Measurements from ENCODE around the gene ATP11B.
"Not testable (repeated sequence)": the region's sequence is repeated elsewhere in the genome, so short reads cannot be mapped to it uniquely, and the experiment has no call there.

The ATP11B gene

DNA sequence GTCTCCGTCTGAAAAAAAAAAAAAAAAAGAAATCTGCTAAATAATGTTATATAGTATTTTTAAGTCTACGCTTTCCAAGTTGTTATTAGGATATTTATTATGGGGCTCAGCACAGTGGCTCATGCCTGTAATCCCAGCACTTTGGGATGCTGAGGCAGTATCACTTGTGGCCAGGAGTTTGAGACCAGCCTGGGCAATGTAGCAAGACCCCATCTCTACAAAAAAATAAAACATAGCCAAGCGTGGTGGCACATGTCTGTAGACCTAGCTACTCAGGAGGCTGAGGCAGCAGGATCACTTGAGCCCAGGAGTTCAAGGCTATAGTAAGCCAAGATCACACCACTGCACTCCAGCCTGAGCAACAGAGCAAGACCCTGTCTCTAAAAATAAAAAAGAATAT is 77.6 kb downstream of the ATP11B start:
- not testable (repeated sequence) for H3K9me3 ChIP-seq (ENCODE audit: control insufficient read depth, low read length); H3K23ac ChIP-seq (ENCODE audit: low read length in 2 of 2); H3K14ac ChIP-seq (ENCODE audit: low read length in 2 of 2); H3K4ac ChIP-seq (ENCODE audit: low read depth in 1 of 2, low read length in 2 of 2); H3K4me3 ChIP-seq (ENCODE audit: insufficient read depth in 1 of 2, low read depth in 1 of 2, low read length in 2 of 2); DNase-seq; H3K4me1 ChIP-seq (ENCODE audit: control insufficient read depth, insufficient read depth, low read depth, low read length); H3K27ac ChIP-seq (ENCODE audit: low read length, poor library complexity, severe bottlenecking); H2AFZ ChIP-seq (ENCODE audit: low read depth, low read length); H2BK5ac ChIP-seq (ENCODE audit: low read depth, low read length, poor library complexity, severe bottlenecking); H3K79me1 ChIP-seq (replicated peaks; ENCODE audit: low read length, poor library complexity, severe bottlenecking); H2BK12ac ChIP-seq (ENCODE audit: low read length in 2 of 2); H4K8ac ChIP-seq (ENCODE audit: low read length); H3K9ac ChIP-seq (ENCODE audit: low read length); H3K27me3 ChIP-seq (ENCODE audit: control insufficient read depth in 1 of 2, insufficient read depth in 1 of 2, low read length in 2 of 2); H2BK120ac ChIP-seq (ENCODE audit: low read depth, low read length); H2BK15ac ChIP-seq (ENCODE audit: low read depth, poor library complexity, severe bottlenecking); H2AK5ac ChIP-seq (ENCODE audit: low read length, severe bottlenecking); H3K18ac ChIP-seq (ENCODE audit: low read depth in 1 of 2, low read length in 2 of 2); H3K4me2 ChIP-seq (ENCODE audit: low read length, poor library complexity, severe bottlenecking); H4K91ac ChIP-seq (ENCODE audit: low read length)
- WGBS = 97% methylated on average over 2 of the region's 3 CpGs
- peaks cover 9 to 89% of the 10 kb centered on the region in 2 experiments for H3K36me3 ChIP-seq (ENCODE audit: control insufficient read depth in 1 of 2, insufficient read depth in 2 of 2, low read depth in 1 of 2, low read length in 2 of 2)

DNA sequence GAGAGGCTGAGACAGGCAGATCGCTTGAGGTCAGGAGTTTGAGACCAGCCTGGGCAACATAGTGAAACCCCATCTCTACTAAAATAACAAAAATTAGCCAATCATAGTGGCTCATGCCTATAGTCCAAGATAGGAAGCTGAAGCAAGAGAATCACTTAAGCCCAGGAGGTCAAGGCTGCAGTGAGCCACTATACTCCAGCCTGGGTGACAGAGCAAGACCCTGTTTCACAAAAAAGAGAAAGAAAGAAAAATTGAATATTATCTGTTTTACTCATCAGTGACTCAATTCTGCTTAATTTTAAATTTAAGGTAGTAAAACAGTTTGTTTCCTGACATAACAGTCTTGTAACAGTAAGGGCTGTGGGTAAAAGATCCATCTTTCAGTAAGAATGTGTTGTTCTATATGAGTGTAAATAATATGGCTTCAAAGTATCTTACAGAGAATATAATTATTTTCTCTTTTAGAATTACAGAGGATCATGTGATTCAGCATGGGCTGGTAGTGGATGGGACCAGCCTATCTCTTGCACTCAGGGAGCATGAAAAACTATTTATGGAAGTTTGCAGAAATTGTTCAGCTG is 85.8 kb downstream of the ATP11B start:
- no peak overlapping the region for H4K8ac ChIP-seq (ENCODE audit: low read length)
- H2BK5ac ChIP-seq (ENCODE audit: low read depth, low read length, poor library complexity, severe bottlenecking) = no peak overlapping the region
- peaks cover 2% of the 10 kb centered on the region for H3K79me1 ChIP-seq (replicated peaks; ENCODE audit: low read length, poor library complexity, severe bottlenecking)
- no peak overlapping the region for H3K27ac ChIP-seq (ENCODE audit: low read length, poor library complexity, severe bottlenecking)
- DNase-seq = no peak
- no peak overlapping the region for H3K4ac ChIP-seq (ENCODE audit: low read depth in 1 of 2, low read length in 2 of 2)
- H2BK15ac ChIP-seq (ENCODE audit: low read depth, poor library complexity, severe bottlenecking) = no peak overlapping the region
- no peak overlapping the region for H2BK12ac ChIP-seq (ENCODE audit: low read length in 2 of 2)
- no peaks in the 10 kb centered on the region for H3K9me3 ChIP-seq (ENCODE audit: control insufficient read depth, low read length)
- H3K36me3 ChIP-seq (ENCODE audit: control insufficient read depth in 1 of 2, insufficient read depth in 2 of 2, low read depth in 1 of 2, low read length in 2 of 2) = peaks cover 16 to 65% of the 10 kb centered on the region in 2 experiments
- no peak overlapping the region for H3K18ac ChIP-seq (ENCODE audit: low read depth in 1 of 2, low read length in 2 of 2)
- H2AFZ ChIP-seq (ENCODE audit: low read depth, low read length) = no peak overlapping the region
- H3K4me1 ChIP-seq (ENCODE audit: control insufficient read depth, insufficient read depth, low read depth, low read length) = no peaks in the 10 kb centered on the region
- H3K14ac ChIP-seq (ENCODE audit: low read length in 2 of 2) = no peak overlapping the region
- no peaks in the 10 kb centered on the region for H3K27me3 ChIP-seq (ENCODE audit: control insufficient read depth in 1 of 2, insufficient read depth in 1 of 2, low read length in 2 of 2)
- no peak overlapping the region for H3K9ac ChIP-seq (ENCODE audit: low read length)
- 100% methylated on average over 1 of the region's 1 CpG for WGBS
- H3K4me3 ChIP-seq (ENCODE audit: insufficient read depth in 1 of 2, low read depth in 1 of 2, low read length in 2 of 2) = no peak overlapping the region
- no peak overlapping the region for H3K4me2 ChIP-seq (ENCODE audit: low read length, poor library complexity, severe bottlenecking)
- no peak overlapping the region for H4K91ac ChIP-seq (ENCODE audit: low read length)
- H2AK5ac ChIP-seq (ENCODE audit: low read length, severe bottlenecking) = no peak overlapping the region
- no peak overlapping the region for H3K23ac ChIP-seq (ENCODE audit: low read length in 2 of 2)
- no peak overlapping the region for H2BK120ac ChIP-seq (ENCODE audit: low read depth, low read length)

DNA sequence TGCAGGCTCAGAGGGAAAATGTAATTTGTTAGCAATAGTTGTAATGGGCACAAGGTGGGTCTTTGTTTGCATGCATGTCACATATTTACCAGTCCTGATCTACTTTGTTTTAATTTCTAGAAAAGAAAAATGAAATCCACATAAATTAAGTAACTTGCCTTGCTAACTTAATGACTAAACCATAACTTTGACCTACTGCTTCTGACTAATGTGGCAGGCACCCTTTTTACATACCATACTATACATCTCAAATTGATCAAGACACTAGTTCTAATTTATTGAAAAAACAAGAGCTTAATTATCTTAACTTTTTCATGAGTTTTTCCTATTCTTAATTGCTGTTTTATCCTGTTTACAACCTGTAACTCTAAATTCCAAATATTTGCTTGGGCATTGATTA is 93.2 kb downstream of the ATP11B start:
- no peaks in the 10 kb centered on the region for H3K79me1 ChIP-seq (replicated peaks; ENCODE audit: low read length, poor library complexity, severe bottlenecking)
- H2BK120ac ChIP-seq (ENCODE audit: low read depth, low read length) = no peak overlapping the region
- H3K14ac ChIP-seq (ENCODE audit: low read length in 2 of 2) = no peak overlapping the region
- no peaks in the 10 kb centered on the region for H3K27me3 ChIP-seq (ENCODE audit: control insufficient read depth in 1 of 2, insufficient read depth in 1 of 2, low read length in 2 of 2)
- no peak overlapping the region for H3K4me2 ChIP-seq (ENCODE audit: low read length, poor library complexity, severe bottlenecking)
- no peak overlapping the region for H2BK15ac ChIP-seq (ENCODE audit: low read depth, poor library complexity, severe bottlenecking)
- H2AFZ ChIP-seq (ENCODE audit: low read depth, low read length) = no peak overlapping the region
- no peak overlapping the region for H2BK12ac ChIP-seq (ENCODE audit: low read length in 2 of 2)
- no peak overlapping the region for H3K4ac ChIP-seq (ENCODE audit: low read depth in 1 of 2, low read length in 2 of 2)
- H3K36me3 ChIP-seq (ENCODE audit: control insufficient read depth in 1 of 2, insufficient read depth in 2 of 2, low read depth in 1 of 2, low read length in 2 of 2) = peaks cover 6 to 58% of the 10 kb centered on the region in 2 experiments
- H3K9me3 ChIP-seq (ENCODE audit: control insufficient read depth, low read length) = no peaks in the 10 kb centered on the region
- DNase-seq = no peak
- no peak overlapping the region for H4K8ac ChIP-seq (ENCODE audit: low read length)
- H2BK5ac ChIP-seq (ENCODE audit: low read depth, low read length, poor library complexity, severe bottlenecking) = no peak overlapping the region
- H3K18ac ChIP-seq (ENCODE audit: low read depth in 1 of 2, low read length in 2 of 2) = no peak overlapping the region
- H3K4me1 ChIP-seq (ENCODE audit: control insufficient read depth, insufficient read depth, low read depth, low read length) = no peaks in the 10 kb centered on the region
- no peak overlapping the region for H3K27ac ChIP-seq (ENCODE audit: low read length, poor library complexity, severe bottlenecking)
- no peak overlapping the region for H3K23ac ChIP-seq (ENCODE audit: low read length in 2 of 2)
- no peak overlapping the region for H4K91ac ChIP-seq (ENCODE audit: low read length)
- H3K9ac ChIP-seq (ENCODE audit: low read length) = no peak overlapping the region
- no peak overlapping the region for H3K4me3 ChIP-seq (ENCODE audit: insufficient read depth in 1 of 2, low read depth in 1 of 2, low read length in 2 of 2)
- no peak overlapping the region for H2AK5ac ChIP-seq (ENCODE audit: low read length, severe bottlenecking)

DNA sequence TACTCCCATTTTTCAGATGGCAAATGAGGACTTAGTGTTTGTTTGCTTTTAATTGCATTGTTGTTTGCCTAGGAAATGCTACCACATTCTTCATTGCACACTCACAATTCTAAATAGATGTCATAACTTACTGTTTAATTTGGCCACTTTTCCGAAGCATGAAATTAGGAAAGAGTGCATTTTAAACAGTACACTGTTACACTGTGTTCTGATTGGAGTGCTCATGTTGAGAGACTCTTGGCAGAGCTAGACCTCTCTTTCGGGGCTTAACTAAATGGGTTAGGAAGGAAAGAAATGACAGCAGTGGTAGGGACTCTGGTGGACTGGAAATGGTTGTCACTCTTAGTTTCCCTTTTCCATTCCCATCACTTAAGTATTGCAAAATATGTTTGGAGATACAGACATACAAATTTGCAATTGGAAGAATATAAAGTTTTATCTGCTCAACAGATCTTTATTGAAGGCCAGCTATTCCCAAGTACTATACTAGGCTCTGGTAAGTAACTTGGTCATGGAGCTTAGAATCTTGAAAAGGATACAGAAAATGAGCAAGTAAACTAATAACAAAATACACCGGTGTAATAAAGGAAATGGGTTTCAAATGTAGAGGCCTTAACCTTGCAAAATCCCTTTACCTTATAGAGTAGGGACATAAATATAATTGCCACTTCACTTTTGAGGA is 96.8 kb downstream of the ATP11B start:
- H2AFZ ChIP-seq (ENCODE audit: low read depth, low read length) = no peak overlapping the region
- no peaks in the 10 kb centered on the region for H3K27me3 ChIP-seq (ENCODE audit: control insufficient read depth in 1 of 2, insufficient read depth in 1 of 2, low read length in 2 of 2)
- H4K91ac ChIP-seq (ENCODE audit: low read length) = no peak overlapping the region
- no peak overlapping the region for H2AK5ac ChIP-seq (ENCODE audit: low read length, severe bottlenecking)
- H3K4me1 ChIP-seq (ENCODE audit: control insufficient read depth, insufficient read depth, low read depth, low read length) = no peaks in the 10 kb centered on the region
- no peak overlapping the region for H2BK15ac ChIP-seq (ENCODE audit: low read depth, poor library complexity, severe bottlenecking)
- no peaks in the 10 kb centered on the region for H3K9me3 ChIP-seq (ENCODE audit: control insufficient read depth, low read length)
- peaks cover 1% of the 10 kb centered on the region for H3K79me1 ChIP-seq (replicated peaks; ENCODE audit: low read length, poor library complexity, severe bottlenecking)
- no peak overlapping the region for H3K4ac ChIP-seq (ENCODE audit: low read depth in 1 of 2, low read length in 2 of 2)
- WGBS = 100% methylated on average over 2 of the region's 3 CpGs
- no peak overlapping the region for H2BK12ac ChIP-seq (ENCODE audit: low read length in 2 of 2)
- no peak overlapping the region for H2BK120ac ChIP-seq (ENCODE audit: low read depth, low read length)
- DNase-seq = no peak
- H3K14ac ChIP-seq (ENCODE audit: low read length in 2 of 2) = no peak overlapping the region
- H2BK5ac ChIP-seq (ENCODE audit: low read depth, low read length, poor library complexity, severe bottlenecking) = no peak overlapping the region
- H3K18ac ChIP-seq (ENCODE audit: low read depth in 1 of 2, low read length in 2 of 2) = no peak overlapping the region
- H3K36me3 ChIP-seq (ENCODE audit: control insufficient read depth in 1 of 2, insufficient read depth in 2 of 2, low read depth in 1 of 2, low read length in 2 of 2) = peaks cover 5 to 56% of the 10 kb centered on the region in 2 experiments
- H3K4me2 ChIP-seq (ENCODE audit: low read length, poor library complexity, severe bottlenecking) = no peak overlapping the region
- H3K23ac ChIP-seq (ENCODE audit: low read length in 2 of 2) = no peak overlapping the region
- no peak overlapping the region for H4K8ac ChIP-seq (ENCODE audit: low read length)
- no peak overlapping the region for H3K9ac ChIP-seq (ENCODE audit: low read length)
- H3K27ac ChIP-seq (ENCODE audit: low read length, poor library complexity, severe bottlenecking) = no peak overlapping the region
- H3K4me3 ChIP-seq (ENCODE audit: insufficient read depth in 1 of 2, low read depth in 1 of 2, low read length in 2 of 2) = no peak overlapping the region
